HEK293T (cell line): ENCODE data around the gene MRPL14.

Experiments
- FOXM1 ChIP-seq: fragments of 450-650 bp; IDR thresholded peaks from 2 replicates; pipeline ENCODE4 v1.6.1; 2017; ENCODE audit warnings: mild to moderate bottlenecking, borderline replicate concordance
- ZNF384 ChIP-seq: fragments of 450-650 bp; IDR thresholded peaks from 2 replicates; pipeline ENCODE4 v1.6.1; 2016

DNA sequence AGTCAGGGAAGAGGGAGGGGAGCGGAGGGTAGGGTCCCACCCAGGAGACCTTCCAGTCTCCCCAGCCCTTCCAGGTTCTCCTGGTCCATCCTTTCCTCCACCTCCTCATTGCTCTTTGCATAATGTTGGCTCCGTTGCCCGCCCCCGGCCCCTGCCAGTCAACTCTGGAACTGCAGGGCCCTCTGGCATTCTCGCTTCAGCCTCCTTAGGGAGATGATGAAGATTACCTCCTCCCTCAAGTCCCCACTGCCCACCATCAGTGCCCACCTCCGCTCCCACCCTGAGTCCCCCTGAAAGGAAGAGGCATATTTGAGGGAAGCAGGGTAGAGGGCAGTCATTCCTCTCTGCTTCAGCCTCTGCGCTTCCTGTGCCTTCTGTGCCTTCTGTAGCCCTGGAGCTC lies 8.6 kb upstream of the MRPL14 start:
- TF ChIP-seq FOXM1 (no peak), ZNF384 (no peak)
